Measurements from ENCODE around the gene PTPRN2. TPM values are rescaled to one million over a fixed set of nuclear protein-coding genes. Genes with fewer than 3 reads are reported as not detected.

PTPRN2 gene
- total and polyA plus RNA-seq, 2 of the 8 experiments (the other 6 are each of a cell fraction or from before 2014, with no cell fraction given) = 2.6 to 4.5 TPM

DNA sequence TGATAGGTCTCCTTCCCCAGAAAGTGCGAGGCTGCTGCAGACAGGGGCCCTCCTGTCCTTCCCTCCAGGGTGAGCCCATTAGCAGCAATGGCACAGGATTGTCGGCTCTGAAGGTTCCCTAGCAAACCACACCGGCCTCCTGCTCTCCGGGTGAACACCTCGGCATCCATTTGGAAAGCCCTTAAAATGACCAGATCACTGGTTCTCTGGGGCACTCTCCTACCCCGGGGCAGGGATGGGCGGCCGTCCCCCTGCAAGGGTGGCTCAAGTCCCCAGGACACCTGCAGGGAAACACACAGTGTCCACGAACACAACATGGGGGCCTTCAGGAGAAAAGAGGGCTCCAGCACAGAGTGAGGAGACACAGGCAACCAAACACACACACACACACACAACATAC, 459.1 kb downstream of the PTPRN2 start:
- Histone ChIP-seq H2BK15ac (ENCODE audit: low read length) (no peak overlapping the region), H3K23me2 (ENCODE audit: low read depth, low read length) (peaks cover 26% of the 10 kb centered on the region), H3K27me3 (replicated peaks in 1 of 4; ENCODE audit: control insufficient read depth in 3 of 4, extremely low read depth in 1 of 4, insufficient read depth in 3 of 4, low read length in 3 of 4) (no peaks in the 10 kb centered on the region), H3K9me3 (ENCODE audit: insufficient read depth in 2 of 2, low read depth in 1 of 2, low read length in 1 of 2) (peaks cover 42 to 45% of the 10 kb centered on the region in 2 experiments), H3K14ac (ENCODE audit: insufficient read length) (no peak overlapping the region), H3K9ac (replicated peaks in 1 of 4; ENCODE audit: extremely low read depth in 1 of 4, low read depth in 3 of 4, low read length in 3 of 4) (0 out of 7 replicates have a peak overlapping the region, but pooled peaks of 1 of the 4 experiments have one; percentile 44), H4K91ac (replicated peaks; ENCODE audit: insufficient read length, low read length) (peak overlapping the region; percentile 40), H3K4me3 (ENCODE audit: extremely low read depth in 1 of 4, insufficient read depth in 2 of 4, low read depth in 3 of 4, low read length in 4 of 4) (no peak overlapping the region), H4K5ac (ENCODE audit: insufficient read length, low read depth, low read length) (no peak overlapping the region), H3K56ac (replicated peaks; ENCODE audit: insufficient read length, low read depth, low read length) (peak overlapping the region; percentile 97), H3K79me2 (ENCODE audit: control insufficient read depth in 1 of 2, insufficient read depth in 2 of 2, low read length in 2 of 2) (no peaks in the 10 kb centered on the region; a peak in 1 of 4 replicates), H3K36me3 (ENCODE audit: control insufficient read depth in 2 of 4, insufficient read depth in 4 of 4, low read length in 3 of 4) (peaks cover 0 to 3% (median 0%) of the 10 kb centered on the region in 4 experiments; a peak in 1 of 8 replicates), H2BK20ac (ENCODE audit: low read length) (no peak overlapping the region), H3K18ac (ENCODE audit: extremely low read depth, low read length) (no peak overlapping the region), H2AK5ac (ENCODE audit: low read depth, low read length) (peak overlapping the region; percentile 98; the same call in 1 of the 2 replicates), H2BK12ac (ENCODE audit: low read depth, low read length) (0 out of 2 replicates have a peak overlapping the region, but pooled peaks have one; percentile 80), H3K4ac (replicated peaks; ENCODE audit: insufficient read length, low read depth, low read length) (no peak overlapping the region), H3K4me1 (replicated peaks in 1 of 4; ENCODE audit: control insufficient read depth in 3 of 4, insufficient read depth in 4 of 4, low read length in 3 of 4) (no peaks in the 10 kb centered on the region; a peak in 1 of 7 replicates), H3K4me2 (ENCODE audit: insufficient read depth in 1 of 2, low read depth in 2 of 2, low read length in 2 of 2) (no peak overlapping the region), H3K79me1 (ENCODE audit: low read depth, low read length) (peaks cover 4% of the 10 kb centered on the region), H3K23ac (ENCODE audit: insufficient read length) (no peak overlapping the region), H4K20me1 (replicated peaks in 1 of 2; ENCODE audit: control insufficient read depth in 1 of 2, insufficient read depth in 2 of 2, low read length in 2 of 2) (peaks cover 0 to 14% of the 10 kb centered on the region in 2 experiments), H2BK5ac (ENCODE audit: low read depth, low read length) (peak overlapping the region; percentile 73; the same call in 1 of the 2 replicates), H3K27ac (ENCODE audit: low read depth, low read length) (no peak overlapping the region), H4K8ac (ENCODE audit: extremely low read depth, insufficient read depth, low read length) (peak overlapping the region; percentile 38; the same call in 1 of the 2 replicates), H2AFZ (ENCODE audit: low read length) (no peak overlapping the region), H2BK120ac (replicated peaks; ENCODE audit: low read depth, low read length) (no peak overlapping the region)
- DNase-seq (ENCODE audit: low read depth in 1 of 2, low spot score in 2 of 2) = no peak
- ChIA-PET CTCF (ENCODE audit: partially characterized antibody) (no interaction called here), POLR2A (ENCODE audit: partially characterized antibody) (interaction anchor here (0.6 kb wide), 1 partner anchor 14 kb away, joined by 3 read pairs; no protein-coding TSS in a partner anchor)
- FAIRE-seq = no peak
- 92% methylated on average over 9 of the region's 9 CpGs; no CpG with 5 or more reads in 1 of the 2 experiments for WGBS, 2 experiments (ENCODE audit: extremely low coverage in 1 of 2, insufficient coverage in 1 of 2, insufficient read length in 1 of 2, insufficient replicate concordance in 2 of 2, low coverage in 1 of 2, low lambda C conversion rate in 2 of 2, missing lambda C conversion rate in 1 of 2)
- no peak for TF ChIP-seq POLR2A (IDR thresholded peaks at IDR 0.05; ENCODE audit: control extremely low read depth in 1 of 2, low read depth in 2 of 2, low read length in 2 of 2)

Measured in H1 (cell line).